Thoracic aorta (tissue), 2 donors: ENCODE data around the gene LRIG2. TPM values are rescaled to one million over a fixed set of nuclear protein-coding genes. Genes with fewer than 3 reads are reported as not detected.

Source experiments
- ATAC-seq: fragments of 150-250 bp; one replicate; pipeline ENCODE4 v1.8.0; 2017; ENCODE audit warnings: low read depth; ENCODE audit not compliant: insufficient number of reproducible peaks, low FRiP score
- DNase-seq: peaks from one replicate; pipeline ENCODE4 v3.0.0-alpha.2; 2020; ENCODE audit warnings: low spot score
- H3K27ac ChIP-seq, 2 donors: fragments of 200-600 bp; sonication (generic); 1 replicate in 1 of 2; 2 replicates in 1 of 2; pipeline ENCODE4 v1.5.1; 2016; ENCODE audit warnings: mild to moderate bottlenecking in 2 of 2, moderate library complexity in 2 of 2
- H3K27me3 ChIP-seq: fragments of 200-600 bp; sonication (generic); replicated peaks from 2 replicates; pipeline ENCODE4 v1.6.0; 2016; ENCODE audit warnings: mild to moderate bottlenecking; ENCODE audit not compliant: insufficient read depth
- H3K36me3 ChIP-seq: fragments of 200-600 bp; sonication (generic); one replicate; pipeline ENCODE4 v1.5.1; 2016
- H3K4me1 ChIP-seq, 2 donors: fragments of 200-600 bp; sonication (generic); 1 replicate in 1 of 2; 2 replicates in 1 of 2; pipeline versions ENCODE4 v1.5.1 to v1.6.0; 2016; ENCODE audit warnings: low read depth in 2 of 2, mild to moderate bottlenecking in 1 of 2; ENCODE audit not compliant: control insufficient read depth in 1 of 2
- H3K4me3 ChIP-seq: fragments of 200-600 bp; sonication (generic); 2 replicates; pipeline ENCODE4 v1.5.1; 2016; ENCODE audit warnings: mild to moderate bottlenecking
- H3K9me3 ChIP-seq: fragments of 200-600 bp; sonication (generic); 2 replicates; pipeline ENCODE4 v1.5.1; 2016
- CTCF ChIP-seq: fragments of 200-600 bp; sonication (generic); IDR thresholded peaks from one replicate; pipeline ENCODE4 v1.5.1; 2019; ENCODE audit warnings: antibody characterized with exemption
- total RNA-seq, 2 donors: library from RNA; depleted of rRNA; stranded (reverse); fragments of >200 nt; gene quantifications; one replicate each; pipeline versions ENCODE4 v1.1.0 to v1.2.3, GENCODE V29; 2016

The LRIG2 gene
- total RNA-seq, 2 donors from 2014 or later, result 13.4 to 44.7 TPM

- no peak overlapping the region for H3K4me3 ChIP-seq
- ATAC-seq (no peak), DNase-seq (no peak)
- no peaks in the 10 kb centered on the region for H3K9me3 ChIP-seq
- no peaks in the 10 kb centered on the region for H3K4me1 ChIP-seq
- no peak for TF ChIP-seq CTCF
- H3K27ac ChIP-seq, result no peak overlapping the region
- H3K36me3 ChIP-seq, result peaks cover 58% of the 10 kb centered on the region
- H3K27me3 ChIP-seq, result no peaks in the 10 kb centered on the region
Measured at GRCh38 chr1:113101588-113101987, 28.6 kb downstream of the LRIG2 start.

- no peaks in the 10 kb centered on the region for H3K27me3 ChIP-seq
- no peak for TF ChIP-seq CTCF
- no peak for DNase-seq
- ATAC-seq, result no peak
- no peaks in the 10 kb centered on the region for H3K9me3 ChIP-seq
- peaks cover 63% of the 10 kb centered on the region for H3K36me3 ChIP-seq
- H3K4me1 ChIP-seq, result no peaks in the 10 kb centered on the region
- H3K4me3 ChIP-seq, result no peak overlapping the region
- H3K27ac ChIP-seq, result no peak overlapping the region
Measured at GRCh38 chr1:113103048-113103447, 30.1 kb downstream of the LRIG2 start.

- ATAC-seq (no peak), DNase-seq (no peak)
- no peak for TF ChIP-seq CTCF
- Histone ChIP-seq H3K36me3 (peaks cover 62% of the 10 kb centered on the region), H3K4me3 (no peak overlapping the region), H3K27me3 (no peaks in the 10 kb centered on the region), H3K4me1 (no peaks in the 10 kb centered on the region), H3K27ac (no peak overlapping the region), H3K9me3 (no peaks in the 10 kb centered on the region)
Measured at GRCh38 chr1:113103977-113104376, 31.0 kb downstream of the LRIG2 start.

- DNase-seq (no peak), ATAC-seq (no peak)
- Histone ChIP-seq H3K36me3 (peaks cover 46% of the 10 kb centered on the region), H3K27ac (no peak overlapping the region), H3K4me1 (no peaks in the 10 kb centered on the region), H3K4me3 (no peak overlapping the region), H3K27me3 (no peaks in the 10 kb centered on the region), H3K9me3 (no peaks in the 10 kb centered on the region)
- TF ChIP-seq CTCF, result no peak
Measured at GRCh38 chr1:113106910-113107309, 33.9 kb downstream of the LRIG2 start.

- no peak for DNase-seq
- Histone ChIP-seq H3K27ac (no peak overlapping the region), H3K9me3 (no peaks in the 10 kb centered on the region)
Measured at GRCh38 chr1:113109908-113110554, 37.0 kb downstream of the LRIG2 start.

More at GRCh38 chr1:113109908-113110554, 37.0 kb downstream of the LRIG2 start:
- no peaks in the 10 kb centered on the region for H3K27me3 ChIP-seq
- H3K4me3 ChIP-seq, result no peak overlapping the region
- ATAC-seq, result no peak
- no peak for TF ChIP-seq CTCF
- H3K36me3 ChIP-seq, result peaks cover 48% of the 10 kb centered on the region
- no peaks in the 10 kb centered on the region for H3K4me1 ChIP-seq
